ENCODE data around the gene HMCN2. TPM values are rescaled to one million over a fixed set of nuclear protein-coding genes. Genes with fewer than 3 reads are reported as not detected.

Gene HMCN2
- total and polyA plus RNA-seq, 2 donors (not counting 1 experiment from before 2014, with no cell fraction given): 0.01 TPM; not detected in 1

DNA sequence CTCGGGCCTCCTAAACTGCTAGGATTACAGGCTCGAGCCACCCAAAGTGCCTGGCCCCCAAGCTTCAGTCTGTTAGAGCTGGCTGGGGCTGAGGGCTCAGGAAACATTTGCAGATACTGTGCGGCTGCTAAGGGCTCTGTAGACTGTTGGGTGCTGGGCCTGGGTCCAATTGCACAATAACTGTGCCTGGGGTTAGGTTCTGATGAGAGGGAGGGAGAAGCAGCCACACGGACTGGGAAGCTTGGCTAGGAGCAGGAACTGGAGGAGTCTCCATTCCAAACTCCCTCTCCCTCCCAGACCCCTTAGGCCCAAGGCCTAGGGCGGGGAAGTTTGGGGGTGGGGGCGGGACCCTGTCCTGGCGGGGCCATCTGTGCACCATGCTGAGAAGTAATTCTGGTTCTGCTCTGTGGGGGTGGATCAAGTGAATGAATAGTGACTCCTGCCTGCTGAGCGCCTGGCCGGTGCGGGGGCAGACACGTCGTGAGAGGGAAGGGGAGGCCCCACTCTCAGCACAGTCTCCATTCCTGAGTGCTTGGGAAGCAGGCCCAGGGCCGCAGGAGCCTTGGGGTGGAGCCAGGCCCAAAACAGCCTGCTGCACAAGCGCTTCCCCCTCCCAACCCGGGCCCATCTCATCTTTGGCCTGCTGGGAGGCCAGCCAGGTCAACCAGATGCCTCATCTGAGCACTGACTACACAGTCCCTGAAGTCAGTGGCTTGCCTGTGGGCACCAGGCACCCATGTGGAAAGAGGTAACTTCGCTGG is 180.7 kb downstream of the HMCN2 start:
- Histone ChIP-seq H3K79me2 (ENCODE audit: control insufficient read depth, insufficient read depth, low read length) (no peaks in the 10 kb centered on the region), H3K9ac (ENCODE audit: low read length) (no peak overlapping the region), H2AFZ (ENCODE audit: insufficient read depth, low read depth, low read length, poor library complexity, severe bottlenecking) (no peak overlapping the region), H3K4me3 (ENCODE audit: control extremely low read depth in 1 of 5, extremely low read depth in 1 of 5, insufficient read depth in 1 of 5, low read depth in 2 of 5, low read length in 4 of 5) (no peak overlapping the region), H3K36me3 (replicated peaks in 1 of 2; ENCODE audit: control extremely low read depth in 1 of 2, control insufficient read depth in 1 of 2, extremely low read depth in 1 of 2, insufficient read depth in 2 of 2, low read length in 1 of 2) (no peaks in the 10 kb centered on the region), H3K4me2 (replicated peaks; ENCODE audit: low read depth, low read length, poor library complexity, severe bottlenecking) (no peak overlapping the region), H4K20me1 (ENCODE audit: control insufficient read depth, insufficient read depth, low read length, poor library complexity, severe bottlenecking) (no peaks in the 10 kb centered on the region), H3K27me3 (replicated peaks in 1 of 4; ENCODE audit: control extremely low read depth in 1 of 4, control insufficient read depth in 3 of 4, insufficient read depth in 4 of 4, low read length in 3 of 4) (peaks cover 0 to 35% (median 7%) of the 10 kb centered on the region in 4 experiments), H3K27ac (ENCODE audit: low read length in 2 of 2) (no peak overlapping the region), H3K9me3 (ENCODE audit: control extremely low read depth in 1 of 3, control insufficient read depth in 2 of 3, insufficient read depth in 1 of 3, low read length in 2 of 3) (peaks cover 0 to 11% (median 1%) of the 10 kb centered on the region in 3 donors), H3K4me1 (ENCODE audit: control insufficient read depth in 2 of 2, insufficient read depth in 2 of 2, low read length in 2 of 2) (peaks cover 0 to 9% of the 10 kb centered on the region in 2 donors)
- WGBS (ENCODE audit: insufficient coverage): 93% methylated on average over 12 of the region's 16 CpGs
- H3K27me3 Mint-ChIP-seq: peaks cover 26% of the 10 kb centered on the region
- TF ChIP-seq CTCF (IDR thresholded peaks at IDR 0.05) (no peak), EZH2 (IDR thresholded peaks at IDR 0.05; ENCODE audit: borderline replicate concordance, insufficient read depth, low read depth, low read length, poor library complexity, severe bottlenecking) (no peak)
- peaks cover 2% of the 10 kb centered on the region for H3K4me1 Mint-ChIP-seq
- no peak overlapping the region for H3K27ac Mint-ChIP-seq
- intact Hi-C loops (cut with micrococcal nuclease): no loop called here
- POLR2A ChIA-PET: no interaction called here
- ATAC-seq (ENCODE audit: low read depth): no peak
- H3K4me3 Mint-ChIP-seq: peak overlapping the region; percentile 49
- H3K9me3 Mint-ChIP-seq (ENCODE audit: insufficient read depth): no peaks in the 10 kb centered on the region
- CTCF ChIA-PET: interaction anchor here (0.9 kb wide), 1 partner anchor 14 kb away, joined by 3 read pairs; no protein-coding TSS in a partner anchor
- DNase-seq: no peak

DNA sequence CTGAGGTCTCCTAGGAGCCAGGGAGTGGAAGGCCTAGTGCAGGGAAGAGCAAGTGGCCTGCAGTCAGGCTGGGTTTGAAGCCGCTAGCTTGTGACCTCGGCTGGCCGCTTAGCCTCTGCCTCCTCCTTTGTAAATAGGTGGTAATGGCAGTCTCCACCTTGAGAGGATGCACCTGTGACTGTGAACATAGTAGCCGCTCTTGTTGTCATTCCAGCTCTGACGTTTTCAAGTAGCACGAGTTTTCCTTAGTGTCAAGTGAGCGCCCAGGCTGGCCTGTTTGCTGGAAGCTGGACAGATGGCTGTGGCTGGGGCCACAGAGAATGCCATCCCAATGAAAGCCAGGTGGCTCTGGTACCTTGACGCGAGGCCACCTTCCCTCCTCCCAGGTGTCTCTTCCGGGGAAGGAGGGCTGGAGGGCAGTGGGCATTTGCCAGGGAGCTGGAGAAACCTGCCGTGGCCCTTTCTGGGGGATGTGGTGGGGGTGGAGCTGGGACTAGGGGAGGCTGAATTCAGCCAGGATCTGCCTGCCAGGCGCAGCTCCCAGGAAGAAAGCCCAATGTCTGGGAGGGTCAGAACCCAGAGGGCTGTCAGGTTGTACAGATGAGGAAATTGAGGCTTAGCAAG is 181.7 kb downstream of the HMCN2 start:
- ChIA-PET CTCF (interaction anchor here (0.7 to 0.9 kb wide), 2 partner anchors 13 to 235 kb away, joined by 3 to 4 read pairs; no protein-coding TSS in a partner anchor), POLR2A (no interaction called here)
- intact Hi-C loops (cut with micrococcal nuclease): no loop called here
- H3K27ac ChIP-seq (ENCODE audit: low read length in 2 of 2): no peak overlapping the region
- Mint-ChIP-seq H3K4me1 (peaks cover 2% of the 10 kb centered on the region), H3K27ac (no peak overlapping the region), H3K4me3 (no peak overlapping the region), H3K9me3 (ENCODE audit: insufficient read depth) (no peaks in the 10 kb centered on the region), H3K27me3 (peaks cover 23% of the 10 kb centered on the region)
- peaks cover 0 to 36% (median 7%) of the 10 kb centered on the region in 4 experiments for H3K27me3 ChIP-seq (replicated peaks in 1 of 4; ENCODE audit: control extremely low read depth in 1 of 4, control insufficient read depth in 3 of 4, insufficient read depth in 4 of 4, low read length in 3 of 4)
- no peak overlapping the region for H3K4me3 ChIP-seq (ENCODE audit: control extremely low read depth in 1 of 5, extremely low read depth in 1 of 5, insufficient read depth in 1 of 5, low read depth in 2 of 5, low read length in 4 of 5)
- H3K9me3 ChIP-seq (ENCODE audit: control extremely low read depth in 1 of 3, control insufficient read depth in 2 of 3, insufficient read depth in 1 of 3, low read length in 2 of 3): peaks cover 0 to 5% (median 0%) of the 10 kb centered on the region in 3 donors
- no peaks in the 10 kb centered on the region for H3K79me2 ChIP-seq (ENCODE audit: control insufficient read depth, insufficient read depth, low read length)
- no peak for TF ChIP-seq EZH2 (IDR thresholded peaks at IDR 0.05; ENCODE audit: borderline replicate concordance, insufficient read depth, low read depth, low read length, poor library complexity, severe bottlenecking)
- TF ChIP-seq CTCF (IDR thresholded peaks at IDR 0.05): no peak
- DNase-seq (no peak), ATAC-seq (ENCODE audit: low read depth) (no peak)
- no peak overlapping the region for H2AFZ ChIP-seq (ENCODE audit: insufficient read depth, low read depth, low read length, poor library complexity, severe bottlenecking)
- H3K4me1 ChIP-seq (ENCODE audit: control insufficient read depth in 2 of 2, insufficient read depth in 2 of 2, low read length in 2 of 2): peaks cover 0 to 9% of the 10 kb centered on the region in 2 donors
- H4K20me1 ChIP-seq (ENCODE audit: control insufficient read depth, insufficient read depth, low read length, poor library complexity, severe bottlenecking): no peaks in the 10 kb centered on the region
- no peak overlapping the region for H3K9ac ChIP-seq (ENCODE audit: low read length)
- WGBS (ENCODE audit: insufficient coverage): 81% methylated on average over 12 of the region's 12 CpGs
- no peak overlapping the region for H3K4me2 ChIP-seq (replicated peaks; ENCODE audit: low read depth, low read length, poor library complexity, severe bottlenecking)
- H3K36me3 ChIP-seq (replicated peaks in 1 of 2; ENCODE audit: control extremely low read depth in 1 of 2, control insufficient read depth in 1 of 2, extremely low read depth in 1 of 2, insufficient read depth in 2 of 2, low read length in 1 of 2): no peaks in the 10 kb centered on the region
